Measurements from ENCODE around the gene LLCFC1. TPM values are rescaled to one million over a fixed set of nuclear protein-coding genes. Genes with fewer than 3 reads are reported as not detected.

LLCFC1 gene
- total RNA-seq, 4 donors from 2014 or later: not detected

GRCh38 chr7:142919656-142920055, 19.6 kb upstream of the LLCFC1 start:
- TF ChIP-seq POLR2A (IDR thresholded peaks at IDR 0.05; ENCODE audit: low read depth) (no peak), CTCF (IDR thresholded peaks at IDR 0.05) (no peak), POLR2AphosphoS5 (IDR thresholded peaks at IDR 0.05) (no peak), EP300 (IDR thresholded peaks at IDR 0.05) (no peak)
- no peak overlapping the region for H3K27ac ChIP-seq (replicated peaks in 1 of 4)
- 83% methylated on average over 3 of the region's 3 CpGs for WGBS
- no peaks in the 10 kb centered on the region for H3K4me1 ChIP-seq
- no peaks in the 10 kb centered on the region for H3K36me3 ChIP-seq
- H3K4me3 ChIP-seq: no peak overlapping the region
- intact Hi-C loops (cut with DNase I): no loop called here
- H3K27me3 ChIP-seq: no peaks in the 10 kb centered on the region
- no peaks in the 10 kb centered on the region for H3K9me3 ChIP-seq
- DNase-seq (ENCODE audit: extremely low spot score): no peak

GRCh38 chr7:142923391-142923790, 15.9 kb upstream of the LLCFC1 start:
- TF ChIP-seq POLR2A (IDR thresholded peaks at IDR 0.05; ENCODE audit: low read depth): no peak
- TF ChIP-seq CTCF (IDR thresholded peaks at IDR 0.05): no peak
- no peak for TF ChIP-seq POLR2AphosphoS5 (IDR thresholded peaks at IDR 0.05)
- TF ChIP-seq EP300 (IDR thresholded peaks at IDR 0.05): no peak
- 47% methylated on average over 2 of the region's 2 CpGs for WGBS
- intact Hi-C loops (cut with DNase I): no loop called here

GRCh38 chr7:142925413-142925812, 13.9 kb upstream of the LLCFC1 start:
- no peak for TF ChIP-seq CTCF (IDR thresholded peaks at IDR 0.05)
- TF ChIP-seq POLR2A (IDR thresholded peaks at IDR 0.05; ENCODE audit: low read depth): no peak
- TF ChIP-seq POLR2AphosphoS5 (IDR thresholded peaks at IDR 0.05): no peak
- TF ChIP-seq EP300 (IDR thresholded peaks at IDR 0.05): no peak
- Histone ChIP-seq H3K4me1 (no peaks in the 10 kb centered on the region), H3K9me3 (no peaks in the 10 kb centered on the region), H3K27ac (replicated peaks in 1 of 4) (no peak overlapping the region), H3K36me3 (no peaks in the 10 kb centered on the region), H3K27me3 (no peaks in the 10 kb centered on the region), H3K4me3 (no peak overlapping the region)
- intact Hi-C loops (cut with DNase I): no loop called here
- no peak for DNase-seq (ENCODE audit: extremely low spot score)
- 65% methylated on average over 12 of the region's 12 CpGs for WGBS

More at GRCh38 chr7:142923391-142923790, 15.9 kb upstream of the LLCFC1 start:
- Histone ChIP-seq H3K4me3 (no peak overlapping the region), H3K27me3 (no peaks in the 10 kb centered on the region), H3K4me1 (no peaks in the 10 kb centered on the region), H3K27ac (replicated peaks in 1 of 4) (no peak overlapping the region), H3K9me3 (no peaks in the 10 kb centered on the region), H3K36me3 (no peaks in the 10 kb centered on the region)
- no peak for DNase-seq (ENCODE audit: extremely low spot score)

- DNase-seq (ENCODE audit: extremely low spot score): no peak
- TF ChIP-seq EP300 (IDR thresholded peaks at IDR 0.05): no peak
- TF ChIP-seq POLR2A (IDR thresholded peaks at IDR 0.05; ENCODE audit: low read depth): no peak
- TF ChIP-seq POLR2AphosphoS5 (IDR thresholded peaks at IDR 0.05): no peak
- TF ChIP-seq CTCF (IDR thresholded peaks at IDR 0.05): no peak
- no peaks in the 10 kb centered on the region for H3K4me1 ChIP-seq
- H3K27me3 ChIP-seq: no peaks in the 10 kb centered on the region
- H3K9me3 ChIP-seq: no peaks in the 10 kb centered on the region
- H3K36me3 ChIP-seq: no peaks in the 10 kb centered on the region
- no peak overlapping the region for H3K27ac ChIP-seq (replicated peaks in 1 of 4)
- H3K4me3 ChIP-seq: no peak overlapping the region
- WGBS: 62% methylated on average over 7 of the region's 7 CpGs
- intact Hi-C loops (cut with DNase I): no loop called here
These were observed 12.1 kb upstream of the LLCFC1 start for GRCh38 chr7:142927085-142927745.

GRCh38 chr7:142927949-142928348, 11.3 kb upstream of the LLCFC1 start:
- TF ChIP-seq POLR2AphosphoS5 (IDR thresholded peaks at IDR 0.05) (no peak), EP300 (IDR thresholded peaks at IDR 0.05) (no peak), CTCF (IDR thresholded peaks at IDR 0.05) (no peak), POLR2A (IDR thresholded peaks at IDR 0.05; ENCODE audit: low read depth) (no peak)
- H3K27ac ChIP-seq (replicated peaks in 1 of 4): no peak overlapping the region
- no peak overlapping the region for H3K4me3 ChIP-seq
- H3K9me3 ChIP-seq: no peaks in the 10 kb centered on the region
- no peaks in the 10 kb centered on the region for H3K4me1 ChIP-seq
- intact Hi-C loops (cut with DNase I): no loop called here
- no peak for DNase-seq (ENCODE audit: extremely low spot score)
- no peaks in the 10 kb centered on the region for H3K27me3 ChIP-seq
- no peaks in the 10 kb centered on the region for H3K36me3 ChIP-seq
- WGBS: 62% methylated on average over 8 of the region's 8 CpGs

Data from esophagus muscularis mucosa (tissue), 4 donors.